Keratinocyte (primary cell): Measurements from ENCODE around the gene ZBED6. TPM values are rescaled to one million over a fixed set of nuclear protein-coding genes. Genes with fewer than 3 reads are reported as not detected.

Experiments used
- DNase-seq: peaks from one replicate; pipeline ENCODE4 v3.0.0-alpha.2; 2011; ENCODE audit warnings: low read depth, missing footprints, low spot score
- FAIRE-seq: peaks from 2 replicates; lab custom pipeline; 2011; peaks lifted over from hg19 to GRCh38; lab: Jason Lieb, UNC
- H2AFZ ChIP-seq: 2 replicates; pipeline ENCODE4 v1.6.0; 2012; ENCODE audit warnings: low read length, control low read depth, inconsistent platforms; ENCODE audit not compliant: control insufficient read depth
- H3K27ac ChIP-seq: 2 replicates; pipeline ENCODE4 v1.5.1; 2011; ENCODE audit warnings: low read length; ENCODE audit not compliant: control insufficient read depth, insufficient read depth
- H3K27me3 ChIP-seq: 3 replicates; pipeline ENCODE4 v1.6.0; 2011; ENCODE audit warnings: low read length; ENCODE audit not compliant: control insufficient read depth, insufficient read depth; ENCODE audit errors: extremely low read depth
- H3K36me3 ChIP-seq, 2 experiments: 2 replicates in 1 of 2; 3 replicates in 1 of 2; pipeline ENCODE4 v1.5.1; 2011; ENCODE audit warnings: low read length in 2 of 2, mild to moderate bottlenecking in 1 of 2; ENCODE audit not compliant: control insufficient read depth in 2 of 2, insufficient read depth in 2 of 2; ENCODE audit errors: extremely low read depth in 1 of 2
- H3K4me1 ChIP-seq: 3 replicates; pipeline ENCODE4 v1.5.1; 2011; ENCODE audit warnings: low read length; ENCODE audit not compliant: control insufficient read depth, insufficient read depth; ENCODE audit errors: extremely low read depth
- H3K4me2 ChIP-seq: 3 replicates; pipeline ENCODE4 v1.6.0; 2011; ENCODE audit warnings: low read depth, low read length; ENCODE audit not compliant: control insufficient read depth, insufficient read depth; ENCODE audit errors: extremely low read depth
- H3K4me3 ChIP-seq, 3 experiments: fragments of 200-600 bp in 1 of 3; sonication (generic) in 1 of 3; 2 replicates in 2 of 3; 3 replicates in 1 of 3; pipeline ENCODE4 v1.5.1; 2011 to 2016; ENCODE audit warnings: low read length in 3 of 3, mild to moderate bottlenecking in 3 of 3, control low read depth in 2 of 3, inconsistent platforms in 1 of 3, low read depth in 1 of 3, mixed read lengths in 1 of 3, mixed run types in 1 of 3, moderate library complexity in 1 of 3; ENCODE audit not compliant: control insufficient read depth in 2 of 3, insufficient read depth in 2 of 3; ENCODE audit errors: extremely low read depth in 1 of 3
- H3K79me2 ChIP-seq: 2 replicates; pipeline ENCODE4 v1.6.0; 2012; ENCODE audit warnings: low read length; ENCODE audit not compliant: control insufficient read depth, insufficient read depth
- H3K9ac ChIP-seq: 3 replicates; pipeline ENCODE4 v1.6.0; 2011; ENCODE audit warnings: low read length; ENCODE audit not compliant: control insufficient read depth, insufficient read depth; ENCODE audit errors: extremely low read depth
- H3K9me1 ChIP-seq: 3 replicates; pipeline ENCODE4 v1.6.0; 2011; ENCODE audit warnings: low read length; ENCODE audit not compliant: control insufficient read depth, insufficient read depth; ENCODE audit errors: extremely low read depth
- H3K9me3 ChIP-seq: 2 replicates; pipeline ENCODE4 v1.5.1; 2012; ENCODE audit warnings: low read depth, low read length; ENCODE audit not compliant: control insufficient read depth
- H4K20me1 ChIP-seq: 3 replicates; pipeline ENCODE4 v1.6.0; 2011; ENCODE audit warnings: low read length; ENCODE audit not compliant: control insufficient read depth, insufficient read depth; ENCODE audit errors: extremely low read depth
- CTCF ChIP-seq, 3 experiments: IDR thresholded peaks in 1 of 3; conservative IDR thresholded peaks in 1 of 3; optimal IDR thresholded peaks in 1 of 3; 2 replicates in 2 of 3; 3 replicates in 1 of 3; pipeline versions ENCODE3 to v1.5.1; 2011; ENCODE audit warnings: low read length in 3 of 3, mild to moderate bottlenecking in 3 of 3, moderate library complexity in 2 of 3, control low read depth in 1 of 3, inconsistent platforms in 1 of 3; ENCODE audit not compliant: insufficient read depth in 2 of 3; ENCODE audit errors: extremely low read depth in 1 of 3
- EZH2 ChIP-seq: IDR thresholded peaks from one replicate; pipeline ENCODE4 v1.6.1; 2012; ENCODE audit warnings: inconsistent platforms, mild to moderate bottlenecking, low read length, moderate library complexity
- dilution Hi-C: fragments of 300-500 bp; cut with MboI; formaldehyde crosslinking; loops from one replicate; pipeline ENCODE4 v1.7.0; 2020; ENCODE audit warnings: low sequenced_read_pairs; ENCODE audit not compliant: extremely low pct_ligation_motif_present
- polyA plus RNA-seq, 5 experiments: library from polyadenylated mRNA; depleted of rRNA in 3 of 5; stranded (reverse) in 3 of 5; stranded (forward) in 1 of 5; unstranded in 1 of 5; fragments of >200 nt; gene quantifications; 1 replicate in 1 of 5; 2 replicates in 3 of 5; 3 replicates in 1 of 5; pipeline versions ENCODE4 v1.2.1 to v1.2.3, GENCODE V29; 2011 to 2012; ENCODE audit warnings: missing spikeins in 2 of 5, low read depth in 1 of 5, low replicate concordance in 1 of 5

ZBED6 gene
- polyA plus RNA-seq, 1 donor (not counting 4 experiments of a cell fraction or from before 2014, with no cell fraction given), result 8.9 TPM

- TF ChIP-seq EZH2 (no peak), CTCF (optimal IDR thresholded peaks at IDR 0.05 in 1 of 3, IDR thresholded peaks at IDR 0.05 in 1 of 3, conservative IDR thresholded peaks at IDR 0.05 in 1 of 3; ENCODE audit: extremely low read depth in 1 of 3, insufficient read depth in 2 of 3, low read length in 3 of 3) (no peak)
- no peak overlapping the region for H3K27ac ChIP-seq
Measured at GRCh38 chr1:203805689-203806088, 10.3 kb downstream of the ZBED6 start.

GRCh38 chr1:203807196-203807595 is 11.8 kb downstream of the ZBED6 start:
- FAIRE-seq, result no peak
- H4K20me1 ChIP-seq, result peaks cover 3% of the 10 kb centered on the region
- peaks cover 12 to 16% of the 10 kb centered on the region in 2 experiments for H3K36me3 ChIP-seq

More at GRCh38 chr1:203805689-203806088, 10.3 kb downstream of the ZBED6 start:
- Histone ChIP-seq H3K36me3 (peaks cover 15 to 16% of the 10 kb centered on the region in 2 experiments), H3K4me1 (no peaks in the 10 kb centered on the region), H3K27me3 (no peaks in the 10 kb centered on the region), H3K79me2 (peaks cover 86% of the 10 kb centered on the region), H3K9ac (no peak overlapping the region), H3K4me2 (no peak overlapping the region), H3K9me3 (no peaks in the 10 kb centered on the region), H4K20me1 (peaks cover 3% of the 10 kb centered on the region), H3K4me3 (no peak overlapping the region), H2AFZ (no peak overlapping the region), H3K9me1 (no peaks in the 10 kb centered on the region)
- DNase-seq (no peak), FAIRE-seq (no peak)
- dilution Hi-C loops, result no loop called here

More at GRCh38 chr1:203807196-203807595, 11.8 kb downstream of the ZBED6 start:
- no peak for DNase-seq
- H3K27ac ChIP-seq, result no peak overlapping the region
- no peak overlapping the region for H2AFZ ChIP-seq
- H3K79me2 ChIP-seq, result peaks cover 82% of the 10 kb centered on the region
- no peak overlapping the region for H3K4me3 ChIP-seq
- H3K9me1 ChIP-seq, result no peaks in the 10 kb centered on the region
- H3K4me2 ChIP-seq, result no peak overlapping the region
- no peak overlapping the region for H3K9ac ChIP-seq
- H3K4me1 ChIP-seq, result no peaks in the 10 kb centered on the region
- no peaks in the 10 kb centered on the region for H3K27me3 ChIP-seq
- dilution Hi-C loops, result no loop called here
- TF ChIP-seq CTCF (optimal IDR thresholded peaks at IDR 0.05 in 1 of 3, IDR thresholded peaks at IDR 0.05 in 1 of 3, conservative IDR thresholded peaks at IDR 0.05 in 1 of 3; ENCODE audit: extremely low read depth in 1 of 3, insufficient read depth in 2 of 3, low read length in 3 of 3), result no peak
- no peak for TF ChIP-seq EZH2
- no peaks in the 10 kb centered on the region for H3K9me3 ChIP-seq
